HepG2 (cell line): ENCODE results near the gene BACH2. TPM values are rescaled to one million over a fixed set of nuclear protein-coding genes. Genes with fewer than 3 reads are reported as not detected.

Experiments used
- BHLHE40 ChIP-seq: IDR thresholded peaks from 2 replicates; pipeline ENCODE4 v1.6.1; 2011; ENCODE audit warnings: low read length, improper control_type of control experiment
- FOXA3 ChIP-seq: IDR thresholded peaks from 2 replicates; pipeline ENCODE4 v1.6.1; 2016; ENCODE audit warnings: missing genetic modification reagents, missing compliant biosample characterization
- GPN1 ChIP-seq: sonication (generic); formaldehyde crosslinking; IDR thresholded peaks from 2 replicates; pipeline ENCODE4 v1.5.1; 2020; ENCODE audit warnings: missing genetic modification reagents, borderline replicate concordance
- HDAC2 ChIP-seq: sonication (generic); formaldehyde crosslinking; IDR thresholded peaks from 2 replicates; pipeline ENCODE4 v1.4.0; 2020; ENCODE audit warnings: missing genetic modification reagents
- HNRNPL ChIP-seq: fragments of 200-400 bp; formaldehyde crosslinking; IDR thresholded peaks from 2 replicates; pipeline ENCODE4 v1.6.1; 2017; ENCODE audit warnings: mild to moderate bottlenecking, low read depth, low read length
- HOXA9 ChIP-seq: sonication (generic); formaldehyde crosslinking; IDR thresholded peaks from 2 replicates; pipeline ENCODE4 v1.8.1; 2022; ENCODE audit warnings: missing genetic modification reagents, mild to moderate bottlenecking, moderate library complexity, borderline replicate concordance
- NAIF1 ChIP-seq: sonication (generic); formaldehyde crosslinking; IDR thresholded peaks from 2 replicates; pipeline ENCODE4 v1.5.0; 2020; ENCODE audit warnings: mild to moderate bottlenecking, missing genetic modification reagents, borderline replicate concordance
- NFKBIZ ChIP-seq: IDR thresholded peaks from 2 replicates; pipeline ENCODE4 v1.6.1; 2018; ENCODE audit warnings: missing genetic modification reagents, missing compliant biosample characterization
- ONECUT2 ChIP-seq: sonication (generic); formaldehyde crosslinking; IDR thresholded peaks from 2 replicates; pipeline ENCODE4 v1.4.0; 2020; ENCODE audit warnings: missing genetic modification reagents
- RFX5 ChIP-seq: IDR thresholded peaks from 2 replicates; pipeline ENCODE4 v1.6.1; 2011; ENCODE audit warnings: low read depth, low read length, improper control_type of control experiment
- SALL1 ChIP-seq: sonication (generic); formaldehyde crosslinking; IDR thresholded peaks from 2 replicates; pipeline ENCODE4 v1.8.0; 2022; ENCODE audit warnings: mild to moderate bottlenecking, missing genetic modification reagents
- SRY ChIP-seq: sonication (generic); formaldehyde crosslinking; IDR thresholded peaks from 2 replicates; pipeline ENCODE4 v1.8.0; 2022; ENCODE audit warnings: mild to moderate bottlenecking, missing genetic modification reagents
- TCF7 ChIP-seq: sonication (generic); IDR thresholded peaks from 2 replicates; pipeline ENCODE4 v1.6.1; 2016; ENCODE audit warnings: antibody characterized with exemption, low read depth
- ZMYM2 ChIP-seq: sonication (generic); formaldehyde crosslinking; IDR thresholded peaks from 2 replicates; pipeline ENCODE4 v1.8.0; 2022; ENCODE audit warnings: mild to moderate bottlenecking, missing genetic modification reagents
- ZNF10 ChIP-seq: sonication (generic); formaldehyde crosslinking; IDR thresholded peaks from 2 replicates; pipeline ENCODE4 v1.4.0; 2020; ENCODE audit warnings: mild to moderate bottlenecking, low read depth, missing genetic modification reagents, borderline replicate concordance
- ZNF264 ChIP-seq: sonication (generic); formaldehyde crosslinking; IDR thresholded peaks from 2 replicates; pipeline ENCODE4 v1.4.0; 2020; ENCODE audit warnings: missing genetic modification reagents
- ZNF275 ChIP-seq: sonication (generic); formaldehyde crosslinking; IDR thresholded peaks from 2 replicates; pipeline ENCODE4 v1.8.0; 2022; ENCODE audit warnings: missing genetic modification reagents, mild to moderate bottlenecking, inconsistent platforms, borderline replicate concordance
- ZSCAN21 ChIP-seq: sonication (generic); formaldehyde crosslinking; IDR thresholded peaks from 2 replicates; pipeline ENCODE4 v1.8.0; 2022; ENCODE audit warnings: mild to moderate bottlenecking, missing genetic modification reagents, moderate library complexity, borderline replicate concordance
- polyA plus RNA-seq, 8 experiments: library from polyadenylated mRNA; depleted of rRNA in 3 of 8; stranded (reverse) in 7 of 8; unstranded in 1 of 8; fragments of >200 nt; fragmentation: Illumina TruSeq in 4 of 8; extraction: Trizol in 4 of 8; gene quantifications; 2 replicates each; pipeline versions ENCODE4 v1.2.1 to v1.2.3, GENCODE V29; 2011 to 2016; ENCODE audit warnings: low read depth in 4 of 8, missing spikeins in 1 of 8, mixed read lengths in 1 of 8; ENCODE audit not compliant: insufficient read depth in 1 of 8
- total RNA-seq, 5 experiments: library from RNA; depleted of rRNA; stranded (reverse); fragments of >200 nt; fragmentation: Illumina TruSeq; extraction: Trizol; gene quantifications; 2 replicates each; pipeline ENCODE4 v1.2.3, GENCODE V29; 2016; ENCODE audit warnings: low read depth in 1 of 5
- TF ChIP-seq, protein P1 (sequence below): sonication (generic); formaldehyde crosslinking; IDR thresholded peaks from 2 replicates; pipeline ENCODE4 v1.8.0; 2023; ENCODE audit warnings: mild to moderate bottlenecking, missing genetic modification reagents
- TF ChIP-seq, protein P2 (sequence below): sonication (generic); formaldehyde crosslinking; IDR thresholded peaks from 2 replicates; pipeline ENCODE4 v1.8.0; 2022; ENCODE audit warnings: low read depth, missing genetic modification reagents
- TF ChIP-seq, protein P3 (sequence below): sonication (generic); formaldehyde crosslinking; IDR thresholded peaks from 2 replicates; pipeline ENCODE4 v1.8.1; 2023; ENCODE audit warnings: mild to moderate bottlenecking, missing genetic modification reagents
- TF ChIP-seq, protein P4 (sequence below): IDR thresholded peaks from 2 replicates; pipeline ENCODE4 v1.6.1; 2016; ENCODE audit warnings: low read depth

The BACH2 gene
- total and polyA plus RNA-seq, 2 of the 13 experiments (the other 11 are each of a cell fraction or from before 2014, with no cell fraction given), result 0.01 TPM; not detected in 1

DNA sequence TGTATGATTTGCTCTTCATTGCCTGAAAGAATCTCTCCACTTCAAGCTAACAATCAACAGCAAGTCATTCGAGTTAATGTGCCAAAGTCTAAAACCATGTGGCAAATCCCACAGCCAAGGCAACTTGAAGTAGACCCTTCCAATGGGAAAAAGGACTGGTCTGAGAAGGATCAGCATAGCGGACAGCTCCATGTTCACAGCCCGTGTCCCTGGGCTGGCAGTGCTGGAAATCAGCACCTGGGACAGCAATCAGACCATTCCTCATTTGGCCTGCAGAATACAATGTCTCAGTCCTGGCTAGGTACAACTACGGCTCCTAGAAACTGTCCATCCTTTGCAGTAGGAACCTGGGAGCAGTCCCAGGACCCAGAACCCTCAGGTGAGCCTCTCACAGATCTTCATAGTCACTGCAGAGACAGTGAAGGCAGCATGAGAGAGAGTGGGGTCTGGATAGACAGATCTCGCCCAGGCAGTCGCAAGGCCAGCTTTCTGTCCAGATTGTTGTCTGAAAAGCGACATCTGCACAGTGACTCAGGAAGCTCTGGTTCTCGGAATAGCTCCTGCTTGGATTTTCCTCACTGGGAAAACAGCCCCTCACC, 401.3 kb downstream of the BACH2 start (continued):
- TF ChIP-seq SRY (CRISPR knock-in tag) (peak; percentile 92), ZNF264 (CRISPR knock-in tag) (peak; percentile 51; the same call in 1 of the 2 replicates), FOXA3 (CRISPR knock-in tag) (0 out of 2 replicates have a peak, but pooled peaks have one; percentile 31), NAIF1 (CRISPR knock-in tag) (no peak), SALL1 (CRISPR knock-in tag) (peak; percentile 94), ONECUT2 (CRISPR knock-in tag) (no peak), BHLHE40 (no peak), HOXA9 (peak; percentile 58; the same call in 1 of the 2 replicates), GPN1 (peak; percentile 70; the same call in 1 of the 2 replicates), HDAC2 (CRISPR knock-in tag) (peak; percentile 81), HNRNPL (no peak), ZSCAN21 (CRISPR knock-in tag) (peak; percentile 86), ZNF10 (no peak), ZMYM2 (CRISPR knock-in tag) (no peak), NFKBIZ (peak; percentile 75; the same call in 1 of the 2 replicates), TCF7 (no peak), ZNF275 (CRISPR knock-in tag) (no peak), RFX5 (no peak)
- TF ChIP-seq, protein P1, sequence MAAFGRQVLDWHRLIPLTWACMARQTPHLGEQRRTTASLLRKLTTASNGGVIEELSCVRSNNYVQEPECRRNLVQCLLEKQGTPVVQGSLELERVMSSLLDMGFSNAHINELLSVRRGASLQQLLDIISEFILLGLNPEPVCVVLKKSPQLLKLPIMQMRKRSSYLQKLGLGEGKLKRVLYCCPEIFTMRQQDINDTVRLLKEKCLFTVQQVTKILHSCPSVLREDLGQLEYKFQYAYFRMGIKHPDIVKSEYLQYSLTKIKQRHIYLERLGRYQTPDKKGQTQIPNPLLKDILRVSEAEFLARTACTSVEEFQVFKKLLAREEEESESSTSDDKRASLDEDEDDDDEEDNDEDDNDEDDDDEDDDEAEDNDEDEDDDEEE (CRISPR knock-in tag), result no peak
- TF ChIP-seq, protein P2, sequence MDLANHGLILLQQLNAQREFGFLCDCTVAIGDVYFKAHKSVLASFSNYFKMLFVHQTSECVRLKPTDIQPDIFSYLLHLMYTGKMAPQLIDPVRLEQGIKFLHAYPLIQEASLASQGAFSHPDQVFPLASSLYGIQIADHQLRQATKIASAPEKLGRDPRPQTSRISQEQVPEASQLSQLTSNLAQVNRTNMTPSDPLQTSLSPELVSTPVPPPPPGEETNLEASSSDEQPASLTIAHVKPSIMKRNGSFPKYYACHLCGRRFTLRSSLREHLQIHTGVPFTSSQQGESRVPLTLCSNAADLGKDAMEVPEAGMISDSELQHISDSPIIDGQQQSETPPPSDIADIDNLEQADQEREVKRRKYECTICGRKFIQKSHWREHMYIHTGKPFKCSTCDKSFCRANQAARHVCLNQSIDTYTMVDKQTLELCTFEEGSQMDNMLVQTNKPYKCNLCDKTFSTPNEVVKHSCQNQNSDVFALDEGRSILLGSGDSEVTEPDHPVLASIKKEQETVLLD (CRISPR knock-in tag), result 0 out of 2 replicates have a peak, but pooled peaks have one; percentile 32
- TF ChIP-seq, protein P3, sequence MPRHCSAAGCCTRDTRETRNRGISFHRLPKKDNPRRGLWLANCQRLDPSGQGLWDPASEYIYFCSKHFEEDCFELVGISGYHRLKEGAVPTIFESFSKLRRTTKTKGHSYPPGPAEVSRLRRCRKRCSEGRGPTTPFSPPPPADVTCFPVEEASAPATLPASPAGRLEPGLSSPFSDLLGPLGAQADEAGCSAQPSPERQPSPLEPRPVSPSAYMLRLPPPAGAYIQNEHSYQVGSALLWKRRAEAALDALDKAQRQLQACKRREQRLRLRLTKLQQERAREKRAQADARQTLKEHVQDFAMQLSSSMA, result no peak
- TF ChIP-seq, protein P4, sequence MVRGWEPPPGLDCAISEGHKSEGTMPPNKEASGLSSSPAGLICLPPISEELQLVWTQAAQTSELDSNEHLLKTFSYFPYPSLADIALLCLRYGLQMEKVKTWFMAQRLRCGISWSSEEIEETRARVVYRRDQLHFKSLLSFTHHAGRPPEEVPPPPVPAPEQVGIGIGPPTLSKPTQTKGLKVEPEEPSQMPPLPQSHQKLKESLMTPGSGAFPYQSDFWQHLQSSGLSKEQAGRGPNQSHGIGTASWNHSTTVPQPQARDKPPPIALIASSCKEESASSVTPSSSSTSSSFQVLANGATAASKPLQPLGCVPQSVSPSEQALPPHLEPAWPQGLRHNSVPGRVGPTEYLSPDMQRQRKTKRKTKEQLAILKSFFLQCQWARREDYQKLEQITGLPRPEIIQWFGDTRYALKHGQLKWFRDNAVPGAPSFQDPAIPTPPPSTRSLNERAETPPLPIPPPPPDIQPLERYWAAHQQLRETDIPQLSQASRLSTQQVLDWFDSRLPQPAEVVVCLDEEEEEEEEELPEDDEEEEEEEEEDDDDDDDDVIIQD (CRISPR knock-in tag), result peak; percentile 30; the same call in 1 of the 2 replicates
